Measurements from ENCODE around the gene ERMARD. TPM values are rescaled to one million over a fixed set of nuclear protein-coding genes. Genes with fewer than 3 reads are reported as not detected.

Gene ERMARD
- total and polyA plus RNA-seq, 2 donors (not counting 3 experiments of a cell fraction or from before 2014, with no cell fraction given), result 23.8 to 36.4 TPM

- Histone ChIP-seq H3K4me3 (replicated peaks in 1 of 3; ENCODE audit: insufficient read depth in 1 of 3, low read depth in 1 of 3, low read length in 3 of 3) (no peak overlapping the region), H3K9me1 (replicated peaks; ENCODE audit: control insufficient read depth, extremely low read depth, insufficient read depth, low read length) (no peaks in the 10 kb centered on the region), H4K20me1 (replicated peaks; ENCODE audit: control insufficient read depth, extremely low read depth, insufficient read depth, low read length) (no peaks in the 10 kb centered on the region), H3K79me2 (ENCODE audit: control insufficient read depth, insufficient read depth, low read length) (no peaks in the 10 kb centered on the region), H3K27ac (ENCODE audit: insufficient read depth, low read depth, low read length) (no peak overlapping the region), H3K4me2 (ENCODE audit: insufficient read depth, low read length) (no peak overlapping the region), H3K4me1 (ENCODE audit: control insufficient read depth, extremely low read depth, insufficient read depth, low read length) (peaks cover 10% of the 10 kb centered on the region), H2AFZ (ENCODE audit: low read depth, low read length) (no peak overlapping the region), H3K9ac (replicated peaks; ENCODE audit: extremely low read depth, insufficient read depth, low read length) (no peak overlapping the region), H3K27me3 (ENCODE audit: control insufficient read depth in 2 of 2, insufficient read depth in 2 of 2, low read length in 2 of 2) (no peaks in the 10 kb centered on the region), H3K36me3 (ENCODE audit: control insufficient read depth in 2 of 2, extremely low read depth in 1 of 2, insufficient read depth in 2 of 2, low read length in 2 of 2) (no peaks in the 10 kb centered on the region), H3K9me3 (replicated peaks; ENCODE audit: control insufficient read depth, insufficient read depth, low read length) (no peaks in the 10 kb centered on the region)
- FAIRE-seq (no peak), DNase-seq (ENCODE audit: low read depth, low spot score) (no peak)
- ChIA-PET POLR2A (no interaction called here), CTCF (interaction anchor here (1.2 kb wide), 1 partner anchor 48 kb away, joined by 3 read pairs; no protein-coding TSS in a partner anchor)
- intact Hi-C loops (cut with micrococcal nuclease) (no loop called here), dilution Hi-C loops (cut with MboI; ENCODE audit: extremely low pct_ligation_motif_present, low sequenced_read_pairs) (no loop called here)
- no TSS peak for BruUV-seq (replicated peaks)
- TF ChIP-seq FOS (IDR thresholded peaks at IDR 0.05; ENCODE audit: borderline replicate concordance, insufficient read depth, low read length) (no peak), MAX (IDR thresholded peaks at IDR 0.05; ENCODE audit: insufficient read depth, insufficient read length) (no peak), MYC (IDR thresholded peaks at IDR 0.05; ENCODE audit: low read depth, low read length) (no peak), EZH2 (IDR thresholded peaks at IDR 0.05; ENCODE audit: borderline replicate concordance, low read depth, low read length, severe bottlenecking) (no peak), CTCF (IDR thresholded peaks at IDR 0.05; ENCODE audit: extremely low read depth in 1 of 2, insufficient read depth in 1 of 2, low read depth in 1 of 2, low read length in 2 of 2) (no peak), GATA2 (IDR thresholded peaks at IDR 0.05; ENCODE audit: insufficient read depth, insufficient read length, low read depth, low read length) (no peak), POLR2AphosphoS5 (IDR thresholded peaks at IDR 0.05; ENCODE audit: insufficient read depth, low read depth, low read length) (no peak), POLR2A (IDR thresholded peaks at IDR 0.05; ENCODE audit: low read depth, low read length) (no peak), JUN (IDR thresholded peaks at IDR 0.05; ENCODE audit: borderline replicate concordance, insufficient read depth, insufficient read length, low read depth) (no peak)
Measured at GRCh38 chr6:169783971-169784820, 32.8 kb downstream of the ERMARD start.

Measured in endothelial cell of umbilical vein (primary cell).